H1 (cell line): ENCODE measurements around the gene PHACTR2. TPM values are rescaled to one million over a fixed set of nuclear protein-coding genes. Genes with fewer than 3 reads are reported as not detected.

ENCODE experiments used
- BACH1 ChIP-seq: IDR thresholded peaks from 2 replicates; pipeline ENCODE4 v1.6.1; 2012; ENCODE audit warnings: low read length, improper control_type of control experiment
- EP300 ChIP-seq, 2 experiments: IDR thresholded peaks; 1 replicate in 1 of 2; 2 replicates in 1 of 2; pipeline ENCODE4 v1.6.1; 2011 to 2012; ENCODE audit warnings: low read depth in 2 of 2, low read length in 2 of 2, mild to moderate bottlenecking in 2 of 2, borderline replicate concordance in 1 of 2, inconsistent platforms in 1 of 2, moderate library complexity in 1 of 2
- KDM4A ChIP-seq: IDR thresholded peaks from one replicate; pipeline ENCODE4 v1.7.1; 2012; ENCODE audit warnings: low read depth, mild to moderate bottlenecking, moderate library complexity, low read length, inconsistent platforms; ENCODE audit not compliant: severe bottlenecking
- SAP30 ChIP-seq: fragments of 300-600 bp; sonication (generic); IDR thresholded peaks from 2 replicates; pipeline ENCODE4 v1.7.1; 2012; ENCODE audit warnings: low read length, moderate library complexity, mild to moderate bottlenecking, inconsistent platforms; ENCODE audit not compliant: insufficient read depth, insufficient replicate concordance
- TAF7 ChIP-seq: optimal IDR thresholded peaks from 2 replicates; pipeline ENCODE3; 2011; ENCODE audit warnings: low read depth, mild to moderate bottlenecking, inconsistent platforms, low read length, moderate library complexity, borderline replicate concordance
- polyA plus RNA-seq, 7 experiments: library from polyadenylated mRNA; depleted of rRNA in 3 of 7; stranded (reverse) in 5 of 7; unstranded in 2 of 7; fragments of >200 nt in 5 of 7; fragments of 200-250 nt in 2 of 7; gene quantifications; 1 replicate in 5 of 7; 2 replicates in 1 of 7; 4 replicates in 1 of 7; pipeline versions ENCODE4 v1.2.1 to v1.2.3, GENCODE V29; 2011 to 2013; ENCODE audit warnings: missing spikeins in 2 of 7, mixed read lengths in 2 of 7
- total RNA-seq: library from RNA; stranded (reverse); fragmentation: NEBNext Ultra II Directional; extraction: Animal tissue kit (Norgen Biotek cat#: 25700); gene quantifications from 2 replicates; pipeline ENCODE4 v1.2.1, GENCODE V29; 2021

PHACTR2 gene
- total and polyA plus RNA-seq, 2 of the 8 experiments (the other 6 are each of a cell fraction or from before 2014, with no cell fraction given), result 16.9 to 131 TPM

DNA sequence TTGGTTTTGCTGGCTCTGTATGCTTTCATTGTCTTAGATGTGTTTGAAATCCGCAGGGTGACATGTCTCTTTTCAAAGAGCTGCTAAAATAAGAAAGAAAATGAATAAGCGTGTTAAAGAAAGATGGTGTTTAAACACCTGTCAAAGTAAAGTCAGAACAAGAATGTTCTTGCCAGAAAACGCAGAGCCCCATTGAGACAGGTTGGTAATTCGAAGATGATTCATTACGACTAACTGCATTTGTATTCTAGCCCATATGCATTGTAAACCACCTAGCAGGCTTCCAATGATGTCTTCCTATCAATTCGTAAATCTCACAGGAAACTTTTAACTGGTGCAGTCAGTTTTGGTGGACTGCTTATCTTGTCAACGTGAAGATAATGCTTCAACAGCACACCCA lies 16.8 kb downstream of the PHACTR2 start (continued):
- TF ChIP-seq SAP30 (no peak), TAF7 (no peak), BACH1 (no peak), EP300 (IDR thresholded peaks at IDR 0.05; ENCODE audit: borderline replicate concordance in 1 of 2, low read depth in 2 of 2, low read length in 2 of 2) (no peak), KDM4A (no peak)
